Gastrocnemius medialis (tissue), 4 donors: ENCODE data around the gene CMPK2. TPM values are rescaled to one million over a fixed set of nuclear protein-coding genes. Genes with fewer than 3 reads are reported as not detected.

ENCODE experiments used
- ATAC-seq, 2 donors: fragments of 150-250 bp; one replicate each; pipeline ENCODE4 v1.9.1; 2016
- DNase-seq, 2 donors: peaks; one replicate each; pipeline ENCODE4 v3.0.0-alpha.2; 2019
- H3K27ac ChIP-seq, 4 donors: fragments of 200-600 bp; sonication (generic); 1 replicate in 1 of 4; 2 replicates in 3 of 4; pipeline ENCODE4 v1.5.1; 2016 to 2018; ENCODE audit warnings: mild to moderate bottlenecking in 2 of 4, moderate library complexity in 1 of 4
- H3K27me3 ChIP-seq, 3 donors: fragments of 200-600 bp; sonication (generic) in 2 of 3; 1 replicate in 1 of 3; 2 replicates in 2 of 3; pipeline versions ENCODE4 v1.5.1 to v1.6.0; 2016 to 2019; ENCODE audit warnings: mild to moderate bottlenecking in 1 of 3, moderate library complexity in 1 of 3
- H3K36me3 ChIP-seq, 2 donors: fragments of 200-600 bp; sonication (generic) in 1 of 2; one replicate each; pipeline ENCODE4 v1.5.1; 2017 to 2018
- H3K4me1 ChIP-seq, 2 donors: fragments of 200-600 bp; sonication (generic) in 1 of 2; one replicate each; pipeline ENCODE4 v1.5.1; 2016 to 2017; ENCODE audit warnings: mild to moderate bottlenecking in 2 of 2
- H3K4me3 ChIP-seq, 4 donors: fragments of 200-600 bp; sonication (generic) in 3 of 4; 1 replicate in 1 of 4; 2 replicates in 3 of 4; pipeline ENCODE4 v1.5.1; 2016 to 2019; ENCODE audit warnings: mild to moderate bottlenecking in 2 of 4
- H3K9me3 ChIP-seq, 3 donors: fragments of 200-600 bp; sonication (generic) in 2 of 3; 1 replicate in 1 of 3; 2 replicates in 2 of 3; pipeline ENCODE4 v1.5.1; 2016 to 2019
- CTCF ChIP-seq, 5 experiments: fragments of 450-650 bp in 3 of 5; fragments of 200-600 bp in 2 of 5; sonication (generic) in 2 of 5; IDR thresholded peaks in 4 of 5; conservative IDR thresholded peaks in 1 of 5; 1 replicate in 4 of 5; 2 replicates in 1 of 5; pipeline ENCODE4 v1.5.1; 2016 to 2019; ENCODE audit warnings: antibody characterized with exemption in 5 of 5, mild to moderate bottlenecking in 3 of 5, moderate library complexity in 3 of 5
- POLR2A ChIP-seq, 2 donors: fragments of 450-650 bp; IDR thresholded peaks; one replicate each; pipeline ENCODE4 v1.6.1; 2017; ENCODE audit warnings: antibody characterized with exemption in 2 of 2, mild to moderate bottlenecking in 2 of 2, moderate library complexity in 2 of 2
- in situ Hi-C, 4 donors: fragments of 200-750 bp; cut with MboI; loops; one replicate each; pipeline versions ENCODE4 v1.15.0 to v1.8.0; 2017; ENCODE audit warnings: low sequenced_read_pairs in 4 of 4
- intact Hi-C: fragments of 100-400 bp; cut with DNase I; formaldehyde crosslinking; loops from one replicate; pipeline ENCODE4 v1.15.1; 2023; ENCODE audit warnings: low total_unique reads
- total RNA-seq, 4 donors: library from RNA; depleted of rRNA; stranded (reverse); fragments of >200 nt; gene quantifications; one replicate each; pipeline versions ENCODE4 v1.1.0 to v1.2.3, GENCODE V29; 2016

The CMPK2 gene
- total RNA-seq, 4 donors from 2014 or later: 2.1 to 12.2 (median 3.3) TPM

DNA sequence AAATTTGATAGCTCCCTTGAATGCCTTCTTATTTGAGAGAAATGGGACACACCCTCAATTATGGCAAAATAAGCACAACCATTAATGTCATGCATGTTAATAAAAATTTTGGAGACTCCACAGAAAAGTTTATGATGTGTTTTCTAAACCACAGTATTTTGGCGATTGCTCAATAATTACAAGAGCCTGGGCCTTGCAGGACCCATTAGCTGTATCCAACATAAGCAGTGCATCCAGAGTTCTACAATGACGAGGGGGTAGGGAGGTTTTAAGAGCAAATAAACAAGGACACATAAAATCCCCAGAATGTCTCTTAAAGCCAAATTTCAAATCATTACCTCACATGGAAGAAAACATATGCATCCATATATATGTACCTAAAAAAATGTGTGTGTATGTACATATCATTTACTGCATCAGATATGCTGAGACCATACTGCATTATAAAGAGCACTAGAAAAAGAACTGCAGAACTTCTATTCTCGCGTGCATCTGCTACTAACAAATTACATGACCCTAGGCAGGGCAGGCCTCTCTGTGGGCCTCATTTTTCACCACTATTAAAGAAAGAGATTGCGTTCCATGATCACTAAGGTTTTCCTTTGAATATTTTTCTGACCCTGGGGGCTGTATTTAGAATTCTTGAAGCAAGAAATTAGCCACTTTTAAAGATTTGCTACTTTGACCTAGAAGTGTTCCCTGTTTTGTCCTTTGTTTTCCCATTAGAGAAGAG lies 38.0 kb downstream of the CMPK2 start:
- H3K36me3 ChIP-seq: no peaks in the 10 kb centered on the region
- H3K9me3 ChIP-seq: no peaks in the 10 kb centered on the region
- in situ Hi-C loops (no loop called here), intact Hi-C loops (no loop called here)
- peaks cover 0 to 6% of the 10 kb centered on the region in 2 donors for H3K4me1 ChIP-seq
- no peaks in the 10 kb centered on the region for H3K27me3 ChIP-seq
- H3K27ac ChIP-seq: no peak overlapping the region
- no peak for ATAC-seq
- no peak overlapping the region for H3K4me3 ChIP-seq
- no peak for DNase-seq
- no peak for TF ChIP-seq CTCF (IDR thresholded peaks at IDR 0.05 in 4 of 5, conservative IDR thresholded peaks at IDR 0.05 in 1 of 5)
- TF ChIP-seq POLR2A (IDR thresholded peaks at IDR 0.05): no peak

DNA sequence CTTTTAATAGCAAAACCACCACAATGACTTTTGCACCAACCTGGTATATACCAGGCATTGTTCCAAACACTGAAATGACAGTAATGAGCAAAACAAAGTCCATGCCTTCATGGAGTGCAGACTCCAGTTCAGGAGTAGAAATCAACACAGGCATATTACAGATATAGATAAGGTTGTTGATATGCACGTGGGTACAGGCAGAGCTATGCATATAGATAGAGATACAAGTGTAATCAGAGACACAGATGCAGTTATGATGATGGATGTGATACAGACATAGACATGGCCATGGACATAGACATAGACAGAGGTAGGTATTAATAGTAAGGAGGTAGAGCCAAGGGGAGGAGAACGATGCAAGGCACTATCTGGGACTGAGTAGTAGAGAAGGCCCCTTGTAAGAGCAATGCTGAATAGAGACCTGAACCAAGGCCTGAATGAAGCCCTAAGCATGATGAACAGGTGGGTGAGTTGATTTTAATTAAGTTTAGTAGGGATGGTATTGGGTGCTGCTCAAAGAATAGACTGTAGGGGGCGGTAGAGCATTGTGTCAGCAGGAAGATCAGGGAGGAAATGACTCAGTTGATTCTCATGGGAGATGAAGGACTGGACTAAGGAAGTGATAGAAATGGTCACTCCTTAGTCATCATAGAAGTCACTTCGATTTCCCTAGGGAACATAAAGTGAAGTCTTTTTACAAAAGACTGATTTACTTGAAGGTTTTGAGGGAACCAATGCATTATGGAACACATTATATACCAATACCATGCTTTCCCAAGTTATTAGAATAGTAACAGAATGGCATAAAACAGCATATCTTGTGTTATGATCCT lies 39.4 kb downstream of the CMPK2 start:
- DNase-seq: no peak
- no peak overlapping the region for H3K27ac ChIP-seq
- in situ Hi-C loops (no loop called here), intact Hi-C loops (loop anchor here (1.0 kb wide), 1 partner anchor 218 kb away; no protein-coding TSS in a partner anchor)
- H3K9me3 ChIP-seq: no peaks in the 10 kb centered on the region
- no peaks in the 10 kb centered on the region for H3K27me3 ChIP-seq
- no peaks in the 10 kb centered on the region for H3K36me3 ChIP-seq
- H3K4me3 ChIP-seq: no peak overlapping the region
- TF ChIP-seq POLR2A (IDR thresholded peaks at IDR 0.05) (no peak), CTCF (IDR thresholded peaks at IDR 0.05 in 4 of 5, conservative IDR thresholded peaks at IDR 0.05 in 1 of 5) (peak in 4 of 5 experiments; percentile 38 to 60 (median 51))
- peaks cover 0 to 6% of the 10 kb centered on the region in 2 donors for H3K4me1 ChIP-seq
- ATAC-seq: peak in 1 of 2 donors; percentile 85

- no peaks in the 10 kb centered on the region for H3K27me3 ChIP-seq
- no peak for ATAC-seq
- intact Hi-C loops: no loop called here
- H3K4me1 ChIP-seq: peaks cover 0 to 6% of the 10 kb centered on the region in 2 donors
- no peak for TF ChIP-seq POLR2A (IDR thresholded peaks at IDR 0.05)
- no peak for TF ChIP-seq CTCF (IDR thresholded peaks at IDR 0.05 in 4 of 5, conservative IDR thresholded peaks at IDR 0.05 in 1 of 5)
- DNase-seq: no peak
- H3K9me3 ChIP-seq: no peaks in the 10 kb centered on the region
- no peak overlapping the region for H3K27ac ChIP-seq
- no peaks in the 10 kb centered on the region for H3K36me3 ChIP-seq
- in situ Hi-C loops: no loop called here
- no peak overlapping the region for H3K4me3 ChIP-seq
These were observed 40.7 kb downstream of the CMPK2 start for GRCh38 chr2:6824962-6825361.

GRCh38 chr2:6823111-6823510 lies 42.6 kb downstream of the CMPK2 start:
- no peak overlapping the region for H3K27ac ChIP-seq
- ATAC-seq (no peak), DNase-seq (no peak)
- H3K4me3 ChIP-seq: no peak overlapping the region
- H3K36me3 ChIP-seq: no peaks in the 10 kb centered on the region
- peaks cover 0 to 6% of the 10 kb centered on the region in 2 donors for H3K4me1 ChIP-seq
- in situ Hi-C loops: no loop called here
- intact Hi-C loops: no loop called here
- H3K27me3 ChIP-seq: no peaks in the 10 kb centered on the region
- TF ChIP-seq CTCF (IDR thresholded peaks at IDR 0.05 in 4 of 5, conservative IDR thresholded peaks at IDR 0.05 in 1 of 5) (no peak), POLR2A (IDR thresholded peaks at IDR 0.05) (no peak)
- no peaks in the 10 kb centered on the region for H3K9me3 ChIP-seq
